Ectodermal cell (in vitro differentiated cells): ENCODE results near the gene TCF25.
A peak's percentile ranks its signal among the peaks of the same experiment; 100 is the strongest.

Experiments used
- H3K27ac ChIP-seq: 2 replicates; pipeline ENCODE4 v1.7.0; 2013; ENCODE audit warnings: mild to moderate bottlenecking, low read depth, low read length; ENCODE audit not compliant: insufficient read depth, poor library complexity, severe bottlenecking
- H3K27me3 ChIP-seq: 2 replicates; pipeline ENCODE4 v1.7.0; 2013; ENCODE audit warnings: mild to moderate bottlenecking, low read length; ENCODE audit not compliant: insufficient read depth, control insufficient read depth, poor library complexity, severe bottlenecking
- H3K36me3 ChIP-seq: one replicate; pipeline ENCODE4 v1.7.0; 2013; ENCODE audit warnings: low read length; ENCODE audit not compliant: control insufficient read depth, insufficient read depth
- H3K4me1 ChIP-seq: one replicate; pipeline ENCODE4 v1.7.0; 2013; ENCODE audit warnings: low read length; ENCODE audit not compliant: control insufficient read depth, insufficient read depth
- H3K4me3 ChIP-seq: 2 replicates; pipeline ENCODE4 v1.7.0; 2013; ENCODE audit warnings: low read depth, low read length, control low read depth; ENCODE audit not compliant: insufficient read depth
- H3K9me3 ChIP-seq: 2 replicates; pipeline ENCODE4 v1.7.0; 2013; ENCODE audit warnings: mild to moderate bottlenecking, low read length, moderate library complexity; ENCODE audit not compliant: control insufficient read depth
- WGBS, 2 experiments: methylation state at CpG; one replicate each; pipeline ENCODE4 v1.1.7; 2013; ENCODE audit warnings: missing lambda C conversion rate in 2 of 2; 5-methylcytosine and 5-hydroxymethylcytosine counted together

TCF25 gene

GRCh38 chr16:89860747-89861304 lies 12.6 kb upstream of the TCF25 start:
- Histone ChIP-seq H3K27ac (no peak overlapping the region), H3K9me3 (no peaks in the 10 kb centered on the region), H3K4me1 (no peaks in the 10 kb centered on the region), H3K4me3 (no peak overlapping the region), H3K27me3 (no peaks in the 10 kb centered on the region), H3K36me3 (peaks cover 3% of the 10 kb centered on the region)
- 36 to 38% methylated on average over 28 of the region's 28 CpGs for WGBS, 2 experiments

- H3K36me3 ChIP-seq, result no peaks in the 10 kb centered on the region
Observed at GRCh38 chr16:89861648-89862047, 11.7 kb upstream of the TCF25 start.

GRCh38 chr16:89862732-89863131 lies 10.7 kb upstream of the TCF25 start:
- H3K27me3 ChIP-seq, result no peaks in the 10 kb centered on the region
- no peak overlapping the region for H3K4me3 ChIP-seq
- 91 to 97% methylated on average over 6 of the region's 6 CpGs for WGBS, 2 experiments
- no peaks in the 10 kb centered on the region for H3K9me3 ChIP-seq
- H3K4me1 ChIP-seq, result no peaks in the 10 kb centered on the region
- no peaks in the 10 kb centered on the region for H3K36me3 ChIP-seq
- H3K27ac ChIP-seq, result no peak overlapping the region

More at GRCh38 chr16:89861648-89862047, 11.7 kb upstream of the TCF25 start:
- no peaks in the 10 kb centered on the region for H3K9me3 ChIP-seq
- H3K4me1 ChIP-seq, result no peaks in the 10 kb centered on the region
- no peak overlapping the region for H3K27ac ChIP-seq
- WGBS, 2 experiments, result 95 to 96% methylated on average over 11 to 12 of the region's 12 CpGs
- H3K4me3 ChIP-seq, result no peak overlapping the region
- no peaks in the 10 kb centered on the region for H3K27me3 ChIP-seq

- WGBS, 2 experiments, result 88 to 89% methylated on average over 20 to 21 of the region's 21 CpGs
- Histone ChIP-seq H3K36me3 (no peaks in the 10 kb centered on the region), H3K4me1 (no peaks in the 10 kb centered on the region), H3K27ac (no peak overlapping the region), H3K4me3 (no peak overlapping the region), H3K9me3 (no peaks in the 10 kb centered on the region), H3K27me3 (no peaks in the 10 kb centered on the region)
Observed at GRCh38 chr16:89863741-89864526, 9.5 kb upstream of the TCF25 start.

- Histone ChIP-seq H3K27ac (no peak overlapping the region), H3K4me1 (no peaks in the 10 kb centered on the region), H3K4me3 (no peak overlapping the region), H3K9me3 (no peaks in the 10 kb centered on the region), H3K36me3 (no peaks in the 10 kb centered on the region), H3K27me3 (no peaks in the 10 kb centered on the region)
- WGBS, 2 experiments, result 95% methylated on average over 5 of the region's 5 CpGs
Observed at GRCh38 chr16:89864527-89864820, 8.9 kb upstream of the TCF25 start.

GRCh38 chr16:89867918-89868317 lies 5.5 kb upstream of the TCF25 start:
- WGBS, 2 experiments, result 96% methylated on average over 5 of the region's 5 CpGs
- Histone ChIP-seq H3K4me3 (no peak overlapping the region), H3K27me3 (no peaks in the 10 kb centered on the region), H3K9me3 (no peaks in the 10 kb centered on the region), H3K4me1 (peaks cover 5% of the 10 kb centered on the region), H3K36me3 (no peaks in the 10 kb centered on the region), H3K27ac (no peak overlapping the region)

- H3K27ac ChIP-seq, result no peak overlapping the region
Observed at GRCh38 chr16:89869911-89870310, 3.5 kb upstream of the TCF25 start.

GRCh38 chr16:89870440-89870839 lies 3.0 kb upstream of the TCF25 start:
- Histone ChIP-seq H3K9me3 (no peaks in the 10 kb centered on the region), H3K4me1 (peaks cover 7% of the 10 kb centered on the region), H3K27me3 (no peaks in the 10 kb centered on the region), H3K36me3 (peaks cover 4% of the 10 kb centered on the region), H3K4me3 (no peak overlapping the region), H3K27ac (no peak overlapping the region)
- WGBS, 2 experiments, result 94 to 99% methylated on average over 6 of the region's 6 CpGs

More at GRCh38 chr16:89869911-89870310, 3.5 kb upstream of the TCF25 start:
- Histone ChIP-seq H3K4me3 (no peak overlapping the region), H3K27me3 (no peaks in the 10 kb centered on the region), H3K4me1 (peaks cover 7% of the 10 kb centered on the region), H3K36me3 (peaks cover 4% of the 10 kb centered on the region), H3K9me3 (no peaks in the 10 kb centered on the region)
- 95 to 96% methylated on average over 12 of the region's 12 CpGs for WGBS, 2 experiments

GRCh38 chr16:89871895-89872294 lies 1.5 kb upstream of the TCF25 start:
- H3K9me3 ChIP-seq, result no peaks in the 10 kb centered on the region
- H3K4me1 ChIP-seq, result peaks cover 7% of the 10 kb centered on the region
- no peak overlapping the region for H3K27ac ChIP-seq
- peaks cover 9% of the 10 kb centered on the region for H3K36me3 ChIP-seq
- 95 to 97% methylated on average over 9 of the region's 9 CpGs for WGBS, 2 experiments
- H3K4me3 ChIP-seq, result no peak overlapping the region
- H3K27me3 ChIP-seq, result no peaks in the 10 kb centered on the region

GRCh38 chr16:89873972-89874689 lies 739 bp downstream of the TCF25 start:
- Histone ChIP-seq H3K4me1 (peaks cover 7% of the 10 kb centered on the region), H3K27ac (peak overlapping the region; percentile 99), H3K9me3 (no peaks in the 10 kb centered on the region), H3K36me3 (peaks cover 14% of the 10 kb centered on the region), H3K27me3 (no peaks in the 10 kb centered on the region), H3K4me3 (peak overlapping the region; percentile 81)
- 11 to 12% methylated on average over 61 of the region's 61 CpGs for WGBS, 2 experiments
